ENCODE results near the gene NME9. TPM values are rescaled to one million over a fixed set of nuclear protein-coding genes. Genes with fewer than 3 reads are reported as not detected.
"Not testable (repeated sequence)": the region's sequence is repeated elsewhere in the genome, so short reads cannot be mapped to it uniquely, and the experiment has no call there.

The NME9 gene, protein sequence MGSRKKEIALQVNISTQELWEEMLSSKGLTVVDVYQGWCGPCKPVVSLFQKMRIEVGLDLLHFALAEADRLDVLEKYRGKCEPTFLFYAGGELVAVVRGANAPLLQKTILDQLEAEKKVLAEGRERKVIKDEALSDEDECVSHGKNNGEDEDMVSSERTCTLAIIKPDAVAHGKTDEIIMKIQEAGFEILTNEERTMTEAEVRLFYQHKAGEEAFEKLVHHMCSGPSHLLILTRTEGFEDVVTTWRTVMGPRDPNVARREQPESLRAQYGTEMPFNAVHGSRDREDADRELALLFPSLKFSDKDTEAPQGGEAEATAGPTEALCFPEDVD
- 0.34 to 1.1 TPM (median 0.44 TPM) in 3 replicates for total RNA-seq

DNA sequence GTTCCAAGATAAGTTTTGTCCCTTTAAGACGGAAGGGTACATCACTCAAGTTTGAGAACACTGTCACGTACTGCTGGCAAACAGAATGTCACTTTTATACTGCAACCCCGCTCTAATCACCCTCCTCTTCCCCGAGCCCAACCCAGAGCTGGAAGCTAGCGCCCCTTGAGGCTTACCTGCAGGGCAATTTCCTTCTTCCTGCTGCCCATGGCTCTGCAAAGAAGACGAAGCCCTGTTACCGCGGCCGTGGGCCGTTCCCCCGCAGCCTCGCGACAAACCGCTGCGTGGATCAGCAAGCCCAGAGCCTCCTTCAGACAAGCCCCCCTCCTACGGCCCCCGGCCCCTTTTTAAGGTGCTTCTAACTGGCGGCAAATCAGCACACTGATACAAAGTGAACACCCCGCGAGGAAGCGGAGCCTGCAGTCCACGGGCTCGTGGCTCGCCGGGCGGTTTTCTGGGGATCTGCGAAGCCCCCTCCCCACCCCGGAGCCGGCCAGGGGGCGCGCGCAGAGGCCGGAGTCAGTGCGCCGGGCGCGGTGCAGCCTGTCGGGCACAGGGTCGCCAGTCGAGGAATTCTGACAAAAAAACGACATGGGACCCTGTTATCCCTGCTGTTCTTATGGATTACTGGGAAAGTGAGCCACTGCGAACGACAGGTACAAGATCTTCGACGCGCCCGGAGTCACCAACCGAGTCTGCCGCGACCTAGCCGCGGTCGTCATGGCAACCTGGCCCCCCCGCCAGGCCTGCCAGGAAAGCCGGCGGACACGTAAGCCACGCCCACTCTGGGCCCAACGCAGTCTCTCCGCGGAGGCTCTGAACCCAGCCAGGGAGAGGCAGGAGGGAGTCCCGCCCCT is at the start of gene NME9:
NME9 (minus strand) TSS at position 725 of the 857 bp plus-strand sequence; CDS start at position 209, 516 bp downstream.
- H3K27ac Mint-ChIP-seq = peak within 1 kb of the TSS; percentile 59
- no peaks in the 10 kb centered on the region for H3K27me3 Mint-ChIP-seq (ENCODE audit: low read depth)
- H3K9me3 Mint-ChIP-seq = no peaks in the 10 kb centered on the region
- no peaks in the 10 kb centered on the region for H3K36me3 Mint-ChIP-seq
- H3K4me3 Mint-ChIP-seq = peak within 1 kb of the TSS; percentile 86
- TF ChIP-seq, protein P1, sequence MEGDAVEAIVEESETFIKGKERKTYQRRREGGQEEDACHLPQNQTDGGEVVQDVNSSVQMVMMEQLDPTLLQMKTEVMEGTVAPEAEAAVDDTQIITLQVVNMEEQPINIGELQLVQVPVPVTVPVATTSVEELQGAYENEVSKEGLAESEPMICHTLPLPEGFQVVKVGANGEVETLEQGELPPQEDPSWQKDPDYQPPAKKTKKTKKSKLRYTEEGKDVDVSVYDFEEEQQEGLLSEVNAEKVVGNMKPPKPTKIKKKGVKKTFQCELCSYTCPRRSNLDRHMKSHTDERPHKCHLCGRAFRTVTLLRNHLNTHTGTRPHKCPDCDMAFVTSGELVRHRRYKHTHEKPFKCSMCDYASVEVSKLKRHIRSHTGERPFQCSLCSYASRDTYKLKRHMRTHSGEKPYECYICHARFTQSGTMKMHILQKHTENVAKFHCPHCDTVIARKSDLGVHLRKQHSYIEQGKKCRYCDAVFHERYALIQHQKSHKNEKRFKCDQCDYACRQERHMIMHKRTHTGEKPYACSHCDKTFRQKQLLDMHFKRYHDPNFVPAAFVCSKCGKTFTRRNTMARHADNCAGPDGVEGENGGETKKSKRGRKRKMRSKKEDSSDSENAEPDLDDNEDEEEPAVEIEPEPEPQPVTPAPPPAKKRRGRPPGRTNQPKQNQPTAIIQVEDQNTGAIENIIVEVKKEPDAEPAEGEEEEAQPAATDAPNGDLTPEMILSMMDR (IDR thresholded peaks at IDR 0.05; ENCODE audit: unreplicated experiment) = no peak
- peaks cover 12% of the 10 kb centered on the region for H3K4me1 Mint-ChIP-seq
- peak; percentile 67 to 84 for DNase-seq (ENCODE audit: low spot score in 2 of 2, unreplicated experiment in 2 of 2)

DNA sequence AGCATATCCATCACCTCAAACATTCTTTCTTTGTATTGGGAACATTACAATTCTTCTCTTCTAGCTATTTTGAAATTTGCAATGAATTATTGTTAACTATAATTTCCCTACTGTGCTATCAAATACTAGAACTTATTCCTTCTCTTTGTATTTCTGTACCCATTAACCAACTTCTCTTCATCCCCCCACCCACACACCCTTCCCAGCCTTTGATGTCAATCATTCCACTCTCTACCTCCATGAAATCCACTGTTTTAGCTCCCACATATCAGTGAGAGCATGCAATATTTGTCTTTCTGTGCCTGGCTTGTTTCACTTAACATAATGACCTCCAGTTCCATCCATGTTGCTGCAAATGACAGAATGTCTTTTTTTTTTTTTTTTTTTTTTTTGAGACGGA is 49.3 kb upstream of the NME9 start:
- H3K27me3 Mint-ChIP-seq (ENCODE audit: low read depth) = no peaks in the 10 kb centered on the region
- H3K9me3 Mint-ChIP-seq = peaks cover 4% of the 10 kb centered on the region
- peaks cover 22% of the 10 kb centered on the region for H3K36me3 Mint-ChIP-seq
- TF ChIP-seq, protein P1 (IDR thresholded peaks at IDR 0.05; ENCODE audit: unreplicated experiment) = no peak
- DNase-seq (ENCODE audit: low spot score in 2 of 2, unreplicated experiment in 2 of 2) = no peak
- H3K4me1 Mint-ChIP-seq = peaks cover 29% of the 10 kb centered on the region
- peak overlapping the region; percentile 70 for H3K27ac Mint-ChIP-seq
- H3K4me3 Mint-ChIP-seq = no peak overlapping the region

DNA sequence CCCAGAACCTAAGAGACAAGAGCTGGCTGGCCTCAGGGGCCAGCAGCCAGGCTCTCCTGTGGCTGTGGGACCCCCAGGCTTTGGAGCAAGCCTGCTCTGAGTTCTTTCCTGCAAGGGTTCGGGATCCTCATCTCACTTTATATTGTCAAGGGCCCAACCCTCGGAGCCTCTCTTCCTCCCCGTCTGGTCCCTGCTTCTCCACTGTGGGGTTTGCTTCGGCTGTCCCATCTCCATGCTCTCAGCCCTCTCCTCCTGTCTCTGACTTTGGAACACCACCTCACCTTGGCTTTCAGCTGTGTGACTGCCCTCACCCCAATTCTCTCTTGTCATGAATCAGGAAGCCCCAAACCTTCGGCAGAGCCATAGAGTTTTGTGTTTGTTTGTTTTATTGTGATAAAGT is 48.7 kb upstream of the NME9 start:
- peak overlapping the region; percentile 70 for H3K27ac Mint-ChIP-seq
- H3K4me3 Mint-ChIP-seq = no peak overlapping the region
- no peaks in the 10 kb centered on the region for H3K27me3 Mint-ChIP-seq (ENCODE audit: low read depth)
- peaks cover 29% of the 10 kb centered on the region for H3K4me1 Mint-ChIP-seq
- H3K36me3 Mint-ChIP-seq = peaks cover 21% of the 10 kb centered on the region
- peaks cover 4% of the 10 kb centered on the region for H3K9me3 Mint-ChIP-seq
- no peak for DNase-seq (ENCODE audit: low spot score in 2 of 2, unreplicated experiment in 2 of 2)
- TF ChIP-seq, protein P1 (IDR thresholded peaks at IDR 0.05; ENCODE audit: unreplicated experiment) = no peak

DNA sequence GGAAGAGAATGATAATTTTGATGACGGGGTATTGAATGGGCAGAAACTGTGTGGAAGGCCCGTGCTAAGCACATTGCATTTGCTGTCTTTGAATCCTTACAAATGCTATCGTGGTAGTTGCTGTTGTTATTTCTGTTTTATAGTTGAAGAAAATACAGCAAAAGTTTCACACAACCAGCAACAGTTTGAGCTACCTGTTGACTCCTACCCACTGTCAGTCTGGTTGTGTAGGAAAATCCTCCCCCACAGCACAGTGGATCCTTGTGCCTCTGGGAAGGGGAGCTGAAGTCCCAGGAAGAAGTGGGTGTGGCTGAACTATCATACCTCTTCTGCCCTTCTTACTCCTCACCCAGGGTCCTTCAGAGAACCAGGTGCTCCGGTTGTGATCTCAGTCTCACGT is 48.2 kb upstream of the NME9 start:
- no peaks in the 10 kb centered on the region for H3K27me3 Mint-ChIP-seq (ENCODE audit: low read depth)
- DNase-seq (ENCODE audit: low spot score in 2 of 2, unreplicated experiment in 2 of 2) = no peak
- peaks cover 23% of the 10 kb centered on the region for H3K36me3 Mint-ChIP-seq
- H3K4me1 Mint-ChIP-seq = peaks cover 29% of the 10 kb centered on the region
- TF ChIP-seq, protein P1 (IDR thresholded peaks at IDR 0.05; ENCODE audit: unreplicated experiment) = no peak
- H3K27ac Mint-ChIP-seq = peak overlapping the region; percentile 78
- peaks cover 4% of the 10 kb centered on the region for H3K9me3 Mint-ChIP-seq
- no peak overlapping the region for H3K4me3 Mint-ChIP-seq

DNA sequence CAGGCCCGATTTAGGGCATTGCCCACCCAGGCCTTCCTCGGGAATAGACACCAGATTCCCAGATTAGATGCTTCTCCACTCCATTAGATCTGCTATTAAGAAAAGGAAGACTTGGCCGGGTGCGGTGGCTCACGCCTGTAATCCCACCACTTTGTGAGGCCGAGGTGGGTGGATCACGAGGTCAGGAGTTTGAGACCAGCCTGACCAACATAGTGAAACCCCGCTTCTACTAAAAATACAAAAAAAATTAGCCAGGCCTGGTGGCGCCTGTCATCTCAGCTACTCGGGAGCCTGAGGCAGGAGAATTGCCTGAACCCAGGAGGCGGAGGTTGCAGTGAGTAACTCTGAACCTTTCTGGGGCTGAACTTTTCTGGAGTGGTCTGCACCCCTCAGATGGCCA is 47.6 kb upstream of the NME9 start:
- not testable (repeated sequence) for H3K4me3 Mint-ChIP-seq; H3K27me3 Mint-ChIP-seq (ENCODE audit: low read depth); H3K9me3 Mint-ChIP-seq; H3K27ac Mint-ChIP-seq; DNase-seq (ENCODE audit: low spot score in 2 of 2, unreplicated experiment in 2 of 2)
- Mint-ChIP-seq H3K36me3 (peaks cover 23% of the 10 kb centered on the region), H3K4me1 (peaks cover 28% of the 10 kb centered on the region)

DNA sequence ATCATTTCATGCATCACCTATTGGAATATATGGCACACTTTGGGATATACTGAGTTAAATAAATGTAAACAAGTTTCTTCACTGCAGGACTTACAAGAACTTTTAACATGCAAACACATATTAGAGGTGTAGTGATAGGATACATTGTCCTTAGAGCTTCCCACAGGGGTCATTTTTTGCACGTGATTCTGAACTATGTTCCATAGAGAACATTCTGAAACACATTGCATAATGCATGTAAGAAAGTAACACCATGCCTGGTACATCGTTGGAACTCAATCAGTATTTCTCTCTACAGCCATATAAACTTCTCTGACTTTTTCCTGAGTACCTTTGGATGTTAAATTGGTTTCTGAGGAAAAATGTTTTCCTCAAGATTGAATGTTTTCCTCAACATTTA is 47.0 kb upstream of the NME9 start:
- TF ChIP-seq, protein P1 (IDR thresholded peaks at IDR 0.05; ENCODE audit: unreplicated experiment) = no peak
- no peak for DNase-seq (ENCODE audit: low spot score in 2 of 2, unreplicated experiment in 2 of 2)
- H3K36me3 Mint-ChIP-seq = peaks cover 23% of the 10 kb centered on the region
- H3K4me1 Mint-ChIP-seq = peaks cover 24% of the 10 kb centered on the region
- peaks cover 4% of the 10 kb centered on the region for H3K9me3 Mint-ChIP-seq
- no peak overlapping the region for H3K27ac Mint-ChIP-seq
- H3K27me3 Mint-ChIP-seq (ENCODE audit: low read depth) = no peaks in the 10 kb centered on the region
- no peak overlapping the region for H3K4me3 Mint-ChIP-seq
